B cell (primary cell): ENCODE data around the gene PEX7. TPM values are rescaled to one million over a fixed set of nuclear protein-coding genes. Genes with fewer than 3 reads are reported as not detected.

Source experiments
- ATAC-seq: fragments of 200-7000 bp; cut with Tn5 transposase; one replicate; pipeline ENCODE4 v1.10.0; 2021; ENCODE audit warnings: low read depth, mild to moderate bottlenecking, moderate number of reproducible peaks, moderate library complexity
- CTCF ChIA-PET: fragments of 350-600 bp; sonication (Branson Sonifier 250); formaldehyde crosslinking; loops from one replicate; lab custom pipeline; 2021; ENCODE audit warnings: antibody characterized with exemption, inconsistent platforms; lab: Charles Lee
- POLR2A ChIA-PET: fragments of 350-600 bp; sonication (Branson Sonifier 250); formaldehyde crosslinking; loops from one replicate; lab custom pipeline; 2021; ENCODE audit warnings: antibody characterized with exemption; lab: Charles Lee
- DNase-seq: peaks from one replicate; pipeline ENCODE4 v3.0.0; 2013
- H2AFZ ChIP-seq: 2 replicates; pipeline ENCODE4 v1.6.1; 2012; ENCODE audit warnings: mild to moderate bottlenecking, low read depth, low read length; ENCODE audit not compliant: insufficient read depth, poor library complexity, severe bottlenecking
- H3K27ac ChIP-seq, 2 donors: 1 replicate in 1 of 2; 2 replicates in 1 of 2; pipeline ENCODE4 v1.5.1; 2012 to 2013; ENCODE audit warnings: low read length in 2 of 2, mild to moderate bottlenecking in 2 of 2, moderate library complexity in 1 of 2
- H3K27me3 ChIP-seq, 4 experiments: fragments of 200-600 bp in 1 of 4; sonication (generic) in 1 of 4; replicated peaks in 1 of 4; 1 replicate in 2 of 4; 2 replicates in 2 of 4; pipeline versions ENCODE4 v1.6.1 to v1.7.0; 2013 to 2016; ENCODE audit warnings: low read length in 3 of 4, mild to moderate bottlenecking in 2 of 4, mixed read lengths in 1 of 4, moderate library complexity in 1 of 4; ENCODE audit not compliant: insufficient read depth in 4 of 4, control insufficient read depth in 3 of 4; ENCODE audit errors: control extremely low read depth in 1 of 4
- H3K36me3 ChIP-seq, 2 experiments: replicated peaks in 1 of 2; 1 replicate in 1 of 2; 2 replicates in 1 of 2; pipeline versions ENCODE4 v1.6.1 to v1.7.1; 2013; ENCODE audit warnings: low read length in 1 of 2; ENCODE audit not compliant: insufficient read depth in 2 of 2, control insufficient read depth in 1 of 2; ENCODE audit errors: control extremely low read depth in 1 of 2, extremely low read depth in 1 of 2
- H3K4me1 ChIP-seq, 2 donors: fragments of 200-600 bp in 1 of 2; sonication (generic) in 1 of 2; 1 replicate in 1 of 2; 2 replicates in 1 of 2; pipeline versions ENCODE4 v1.5.1 to v1.6.1; 2013 to 2017; ENCODE audit warnings: low read length in 2 of 2; ENCODE audit not compliant: control insufficient read depth in 2 of 2, insufficient read depth in 2 of 2
- H3K4me2 ChIP-seq: replicated peaks from 2 replicates; pipeline ENCODE3; 2012; ENCODE audit warnings: mild to moderate bottlenecking, low read depth, low read length; ENCODE audit not compliant: poor library complexity, severe bottlenecking
- H3K4me3 ChIP-seq, 5 experiments: fragments of 200-600 bp in 1 of 5; sonication (generic) in 1 of 5; 1 replicate in 3 of 5; 2 replicates in 2 of 5; pipeline versions ENCODE4 v1.5.1 to v1.7.0; 2011 to 2016; ENCODE audit warnings: low read length in 4 of 5, mild to moderate bottlenecking in 4 of 5, low read depth in 2 of 5, control low read depth in 1 of 5, moderate library complexity in 1 of 5; ENCODE audit not compliant: insufficient read depth in 1 of 5; ENCODE audit errors: control extremely low read depth in 1 of 5, extremely low read depth in 1 of 5
- H3K79me2 ChIP-seq: fragments of 200-600 bp; sonication (generic); one replicate; pipeline ENCODE4 v1.6.0; 2016; ENCODE audit warnings: low read length; ENCODE audit not compliant: control insufficient read depth, insufficient read depth
- H3K9ac ChIP-seq: fragments of 200-600 bp; sonication (generic); 2 replicates; pipeline ENCODE4 v1.6.1; 2017; ENCODE audit warnings: mild to moderate bottlenecking, low read length, moderate library complexity
- H3K9me3 ChIP-seq, 3 donors: one replicate each; pipeline versions ENCODE4 v1.6.1 to v1.7.1; 2013; ENCODE audit warnings: low read length in 2 of 3; ENCODE audit not compliant: control insufficient read depth in 2 of 3, insufficient read depth in 1 of 3; ENCODE audit errors: control extremely low read depth in 1 of 3
- H4K20me1 ChIP-seq: 2 replicates; pipeline ENCODE4 v1.6.0; 2012; ENCODE audit warnings: mild to moderate bottlenecking, low read length; ENCODE audit not compliant: insufficient read depth, control insufficient read depth, poor library complexity, severe bottlenecking
- H3K27ac Mint-ChIP-seq: one replicate; pipeline ENCODE4 v1.8.0; 2021; ENCODE audit warnings: mixed read lengths
- H3K27me3 Mint-ChIP-seq: one replicate; pipeline ENCODE4 v1.8.0; 2021; ENCODE audit warnings: mixed read lengths
- H3K4me1 Mint-ChIP-seq: one replicate; pipeline ENCODE4 v1.8.0; 2021; ENCODE audit warnings: mixed read lengths
- H3K4me3 Mint-ChIP-seq: one replicate; pipeline ENCODE4 v1.8.0; 2021; ENCODE audit warnings: mixed read lengths
- H3K9me3 Mint-ChIP-seq: one replicate; pipeline ENCODE4 v1.8.0; 2022; ENCODE audit warnings: mixed read lengths; ENCODE audit not compliant: insufficient read depth
- EZH2 ChIP-seq: IDR thresholded peaks from 2 replicates; pipeline ENCODE4 v1.6.1; 2012; ENCODE audit warnings: borderline replicate concordance, low read depth, mild to moderate bottlenecking, moderate library complexity, low read length; ENCODE audit not compliant: insufficient read depth, poor library complexity, severe bottlenecking
- WGBS: methylation state at CpG from one replicate; pipeline ENCODE4 v1.1.5; 2013; ENCODE audit warnings: missing lambda C conversion rate; ENCODE audit not compliant: insufficient coverage; 5-methylcytosine and 5-hydroxymethylcytosine counted together
- intact Hi-C: fragments of 100-400 bp; cut with micrococcal nuclease; formaldehyde crosslinking; loops from one replicate; pipeline ENCODE4 v1.10.0; 2022
- polyA plus RNA-seq: library from polyadenylated mRNA; depleted of rRNA; stranded (reverse); fragments of >200 nt; gene quantifications from 2 replicates; pipeline ENCODE4 v1.2.3, GENCODE V29; 2012
- total RNA-seq, 2 donors: library from RNA; stranded (reverse); fragments of 120-200 nt in 1 of 2; gene quantifications; 1 replicate in 1 of 2; 2 replicates in 1 of 2; pipeline versions ENCODE4 v1.2.3 to v1.2.4, GENCODE V29; 2013 to 2022
- TF ChIP-seq, protein P1 (sequence below): fragments of 200-600 bp; IDR thresholded peaks from one replicate; pipeline ENCODE4 v1.8.0; 2022; ENCODE audit warnings: antibody characterized with exemption, mild to moderate bottlenecking

PEX7 gene
- total and polyA plus RNA-seq, 2 donors (not counting 1 experiment from before 2014, with no cell fraction given), result 3.9 TPM

DNA sequence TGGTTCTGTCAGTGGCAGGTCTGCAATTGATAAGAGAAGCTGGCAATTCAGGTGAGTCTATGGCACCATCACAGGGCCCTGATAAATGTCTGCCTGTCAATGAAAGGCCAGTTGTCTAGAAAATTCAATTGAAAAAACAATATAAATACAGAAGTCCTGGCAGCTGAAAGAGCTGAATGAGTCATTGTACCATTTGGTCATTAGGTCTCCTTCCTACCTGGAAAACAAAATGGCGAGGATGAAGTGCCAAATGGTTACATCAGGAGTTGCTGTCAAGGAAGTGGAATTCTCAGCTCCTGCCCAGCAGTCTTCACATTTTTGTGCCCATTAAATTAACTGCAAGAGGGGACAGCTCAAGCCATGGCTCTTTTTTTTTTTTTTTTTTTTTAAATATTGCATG lies 37.7 kb downstream of the PEX7 start:
- ATAC-seq, result no peak
- Histone ChIP-seq H3K9me3 (no peaks in the 10 kb centered on the region), H3K9ac (no peak overlapping the region), H3K27ac (no peak overlapping the region), H3K4me3 (no peak overlapping the region), H2AFZ (no peak overlapping the region), H3K27me3 (no peaks in the 10 kb centered on the region), H3K4me2 (no peak overlapping the region), H4K20me1 (no peaks in the 10 kb centered on the region), H3K4me1 (no peaks in the 10 kb centered on the region), H3K36me3 (peaks cover 0 to 2% of the 10 kb centered on the region in 2 experiments), H3K79me2 (peaks cover 5% of the 10 kb centered on the region)
- 100% methylated on average over 1 of the region's 1 CpG for WGBS
- DNase-seq, result no peak
- TF ChIP-seq EZH2, result no peak
- TF ChIP-seq, protein P1, sequence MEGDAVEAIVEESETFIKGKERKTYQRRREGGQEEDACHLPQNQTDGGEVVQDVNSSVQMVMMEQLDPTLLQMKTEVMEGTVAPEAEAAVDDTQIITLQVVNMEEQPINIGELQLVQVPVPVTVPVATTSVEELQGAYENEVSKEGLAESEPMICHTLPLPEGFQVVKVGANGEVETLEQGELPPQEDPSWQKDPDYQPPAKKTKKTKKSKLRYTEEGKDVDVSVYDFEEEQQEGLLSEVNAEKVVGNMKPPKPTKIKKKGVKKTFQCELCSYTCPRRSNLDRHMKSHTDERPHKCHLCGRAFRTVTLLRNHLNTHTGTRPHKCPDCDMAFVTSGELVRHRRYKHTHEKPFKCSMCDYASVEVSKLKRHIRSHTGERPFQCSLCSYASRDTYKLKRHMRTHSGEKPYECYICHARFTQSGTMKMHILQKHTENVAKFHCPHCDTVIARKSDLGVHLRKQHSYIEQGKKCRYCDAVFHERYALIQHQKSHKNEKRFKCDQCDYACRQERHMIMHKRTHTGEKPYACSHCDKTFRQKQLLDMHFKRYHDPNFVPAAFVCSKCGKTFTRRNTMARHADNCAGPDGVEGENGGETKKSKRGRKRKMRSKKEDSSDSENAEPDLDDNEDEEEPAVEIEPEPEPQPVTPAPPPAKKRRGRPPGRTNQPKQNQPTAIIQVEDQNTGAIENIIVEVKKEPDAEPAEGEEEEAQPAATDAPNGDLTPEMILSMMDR, result no peak
- intact Hi-C loops, result no loop called here
- CTCF ChIA-PET, result no interaction called here
- H3K9me3 Mint-ChIP-seq, result no peaks in the 10 kb centered on the region
- H3K27me3 Mint-ChIP-seq, result no peaks in the 10 kb centered on the region
- H3K27ac Mint-ChIP-seq, result no peak overlapping the region
- no peaks in the 10 kb centered on the region for H3K4me1 Mint-ChIP-seq
- POLR2A ChIA-PET, result no interaction called here
- H3K4me3 Mint-ChIP-seq, result no peak overlapping the region

DNA sequence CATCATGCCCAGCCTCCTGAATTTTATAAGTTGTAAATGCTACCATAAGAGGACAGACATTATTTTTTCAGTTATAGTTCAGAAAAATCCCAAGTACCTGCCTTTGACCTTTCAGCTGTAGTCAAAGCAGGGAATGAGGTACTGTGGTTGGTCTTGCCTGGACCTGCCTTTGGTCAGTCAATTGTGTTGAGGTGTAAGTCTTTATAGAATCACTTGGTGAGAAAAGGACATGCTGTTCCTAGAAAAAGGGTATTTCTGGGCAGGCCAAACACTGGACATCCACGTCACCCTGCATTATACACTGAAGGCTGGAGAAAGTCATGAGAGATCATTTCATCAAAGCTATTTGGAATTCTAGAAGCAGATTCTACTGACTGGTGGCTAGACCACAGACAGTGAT lies 40.3 kb downstream of the PEX7 start:
- no peaks in the 10 kb centered on the region for H3K27me3 Mint-ChIP-seq
- ChIA-PET CTCF (interaction anchor here (0.8 kb wide), 1 partner anchor 60 kb away, joined by 4 read pairs; the partner anchor contains the start of gene SLC35D3), POLR2A (no interaction called here)
- H3K4me3 Mint-ChIP-seq, result no peak overlapping the region
- Histone ChIP-seq H3K36me3 (peaks cover 0 to 2% of the 10 kb centered on the region in 2 experiments), H3K4me2 (no peak overlapping the region), H3K4me3 (no peak overlapping the region), H2AFZ (no peak overlapping the region), H3K27ac (no peak overlapping the region), H3K9me3 (peaks cover 0 to 3% (median 0%) of the 10 kb centered on the region in 3 donors), H3K9ac (no peak overlapping the region), H3K4me1 (no peaks in the 10 kb centered on the region), H3K79me2 (no peaks in the 10 kb centered on the region), H4K20me1 (no peaks in the 10 kb centered on the region), H3K27me3 (no peaks in the 10 kb centered on the region)
- no peak overlapping the region for H3K27ac Mint-ChIP-seq
- intact Hi-C loops, result no loop called here
- DNase-seq (no peak), ATAC-seq (no peak)
- no peaks in the 10 kb centered on the region for H3K4me1 Mint-ChIP-seq
- H3K9me3 Mint-ChIP-seq, result no peaks in the 10 kb centered on the region
- WGBS, result 100% methylated on average over 1 of the region's 1 CpG
- TF ChIP-seq, protein P1, result no peak
- no peak for TF ChIP-seq EZH2
